ENCODE measurements around the gene IFNAR1. TPM values are rescaled to one million over a fixed set of nuclear protein-coding genes. Genes with fewer than 3 reads are reported as not detected.

The IFNAR1 gene
- total and polyA plus RNA-seq, 2 experiments from 2014 or later = 14.0 to 18.7 TPM

DNA sequence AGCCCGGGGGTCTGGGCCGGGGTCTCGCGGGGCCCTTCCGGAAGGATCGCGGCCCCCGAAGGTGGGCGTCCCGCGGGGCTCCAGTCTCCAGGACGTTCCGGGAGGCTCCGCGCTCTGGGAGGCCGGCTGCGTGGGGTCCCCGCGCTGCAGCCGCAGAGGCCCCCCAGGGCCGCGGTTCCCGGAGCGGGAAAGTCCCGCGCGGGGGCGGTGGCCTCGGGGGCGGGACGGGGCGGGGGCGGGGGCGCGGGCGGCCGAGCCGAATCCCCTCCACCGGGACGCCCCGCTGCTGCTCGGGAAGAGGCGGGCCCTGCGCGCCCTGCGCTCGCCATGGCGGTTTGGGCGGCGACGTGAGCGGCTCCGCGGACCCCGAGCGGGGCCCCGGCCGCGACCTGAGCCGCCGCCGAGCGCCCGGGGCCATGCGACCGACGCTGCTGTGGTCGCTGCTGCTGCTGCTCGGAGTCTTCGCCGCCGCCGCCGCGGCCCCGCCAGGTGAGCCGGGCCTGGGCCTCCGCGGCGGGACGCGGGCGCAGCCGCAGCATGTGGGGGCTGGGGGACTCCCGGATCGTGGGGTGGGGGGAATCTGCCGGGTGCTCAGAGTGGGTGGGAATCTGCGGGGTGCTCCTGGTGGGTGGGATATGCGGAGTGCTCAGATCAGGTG lies 78.5 kb downstream of the IFNAR1 start, which contains the start of gene IFNGR2 (continued):
- TF ChIP-seq, protein P1, sequence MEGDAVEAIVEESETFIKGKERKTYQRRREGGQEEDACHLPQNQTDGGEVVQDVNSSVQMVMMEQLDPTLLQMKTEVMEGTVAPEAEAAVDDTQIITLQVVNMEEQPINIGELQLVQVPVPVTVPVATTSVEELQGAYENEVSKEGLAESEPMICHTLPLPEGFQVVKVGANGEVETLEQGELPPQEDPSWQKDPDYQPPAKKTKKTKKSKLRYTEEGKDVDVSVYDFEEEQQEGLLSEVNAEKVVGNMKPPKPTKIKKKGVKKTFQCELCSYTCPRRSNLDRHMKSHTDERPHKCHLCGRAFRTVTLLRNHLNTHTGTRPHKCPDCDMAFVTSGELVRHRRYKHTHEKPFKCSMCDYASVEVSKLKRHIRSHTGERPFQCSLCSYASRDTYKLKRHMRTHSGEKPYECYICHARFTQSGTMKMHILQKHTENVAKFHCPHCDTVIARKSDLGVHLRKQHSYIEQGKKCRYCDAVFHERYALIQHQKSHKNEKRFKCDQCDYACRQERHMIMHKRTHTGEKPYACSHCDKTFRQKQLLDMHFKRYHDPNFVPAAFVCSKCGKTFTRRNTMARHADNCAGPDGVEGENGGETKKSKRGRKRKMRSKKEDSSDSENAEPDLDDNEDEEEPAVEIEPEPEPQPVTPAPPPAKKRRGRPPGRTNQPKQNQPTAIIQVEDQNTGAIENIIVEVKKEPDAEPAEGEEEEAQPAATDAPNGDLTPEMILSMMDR (conservative IDR thresholded peaks at IDR 0.05; ENCODE audit: low read depth in 2 of 2) = no peak
- TF ChIP-seq, protein P2, sequence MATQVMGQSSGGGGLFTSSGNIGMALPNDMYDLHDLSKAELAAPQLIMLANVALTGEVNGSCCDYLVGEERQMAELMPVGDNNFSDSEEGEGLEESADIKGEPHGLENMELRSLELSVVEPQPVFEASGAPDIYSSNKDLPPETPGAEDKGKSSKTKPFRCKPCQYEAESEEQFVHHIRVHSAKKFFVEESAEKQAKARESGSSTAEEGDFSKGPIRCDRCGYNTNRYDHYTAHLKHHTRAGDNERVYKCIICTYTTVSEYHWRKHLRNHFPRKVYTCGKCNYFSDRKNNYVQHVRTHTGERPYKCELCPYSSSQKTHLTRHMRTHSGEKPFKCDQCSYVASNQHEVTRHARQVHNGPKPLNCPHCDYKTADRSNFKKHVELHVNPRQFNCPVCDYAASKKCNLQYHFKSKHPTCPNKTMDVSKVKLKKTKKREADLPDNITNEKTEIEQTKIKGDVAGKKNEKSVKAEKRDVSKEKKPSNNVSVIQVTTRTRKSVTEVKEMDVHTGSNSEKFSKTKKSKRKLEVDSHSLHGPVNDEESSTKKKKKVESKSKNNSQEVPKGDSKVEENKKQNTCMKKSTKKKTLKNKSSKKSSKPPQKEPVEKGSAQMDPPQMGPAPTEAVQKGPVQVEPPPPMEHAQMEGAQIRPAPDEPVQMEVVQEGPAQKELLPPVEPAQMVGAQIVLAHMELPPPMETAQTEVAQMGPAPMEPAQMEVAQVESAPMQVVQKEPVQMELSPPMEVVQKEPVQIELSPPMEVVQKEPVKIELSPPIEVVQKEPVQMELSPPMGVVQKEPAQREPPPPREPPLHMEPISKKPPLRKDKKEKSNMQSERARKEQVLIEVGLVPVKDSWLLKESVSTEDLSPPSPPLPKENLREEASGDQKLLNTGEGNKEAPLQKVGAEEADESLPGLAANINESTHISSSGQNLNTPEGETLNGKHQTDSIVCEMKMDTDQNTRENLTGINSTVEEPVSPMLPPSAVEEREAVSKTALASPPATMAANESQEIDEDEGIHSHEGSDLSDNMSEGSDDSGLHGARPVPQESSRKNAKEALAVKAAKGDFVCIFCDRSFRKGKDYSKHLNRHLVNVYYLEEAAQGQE (IDR thresholded peaks at IDR 0.05; ENCODE audit: unreplicated experiment) = no peak

DNA sequence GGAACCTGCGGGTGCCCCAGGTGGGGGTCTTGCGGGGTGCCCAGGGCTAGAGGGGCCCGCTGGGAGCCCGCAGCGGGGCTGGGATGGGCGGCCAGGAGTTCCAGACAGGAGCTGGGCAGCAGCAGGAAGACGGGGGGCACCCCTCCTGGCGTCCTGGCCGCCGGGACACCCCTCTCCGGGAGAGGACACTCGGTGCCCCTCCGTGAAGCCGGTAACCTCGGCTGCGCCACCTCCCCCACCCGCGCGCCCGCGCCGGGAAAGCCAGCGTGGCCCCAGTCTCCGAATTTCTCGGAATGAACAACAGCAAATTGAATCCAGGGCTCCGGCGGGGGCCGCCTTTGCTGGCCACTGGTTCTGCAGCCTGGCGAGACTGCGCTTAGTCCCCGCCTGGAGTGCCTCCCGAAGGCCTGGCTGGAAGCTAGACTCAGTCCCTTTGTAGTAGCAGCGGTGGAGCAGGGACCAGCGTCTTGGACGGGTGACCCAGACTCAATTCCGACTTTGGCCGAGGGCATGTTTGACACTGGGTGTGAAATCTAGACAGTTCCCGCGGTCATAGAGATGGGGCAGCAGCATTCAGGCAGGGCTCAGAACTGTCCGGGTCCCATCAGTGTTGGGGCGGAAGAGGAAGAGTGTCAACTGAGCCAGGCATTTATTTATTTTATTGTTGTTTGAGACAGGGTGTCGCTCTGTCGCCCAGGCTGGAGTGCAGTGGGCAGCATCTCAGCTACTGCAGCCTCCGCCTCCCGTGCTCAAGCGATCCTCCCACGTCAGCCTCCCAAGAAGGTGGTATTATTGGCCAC lies 79.2 kb downstream of the IFNAR1 start:
- peak overlapping the region; percentile 90 for H3K4me3 ChIP-seq
- DNase-seq (ENCODE audit: low spot score) (peak; percentile 67), ATAC-seq (peak; percentile 61)
- peaks cover 13% of the 10 kb centered on the region; the same call in 1 of the 2 replicates for H3F3A ChIP-seq (replicated peaks; ENCODE audit: low read depth)
- no peaks in the 10 kb centered on the region for H3K9me3 Mint-ChIP-seq
- H3K27ac ChIP-seq (ENCODE audit: low read depth) = no peak overlapping the region
- H3K4me1 ChIP-seq (ENCODE audit: insufficient read depth) = peaks cover 4% of the 10 kb centered on the region; the same call in 1 of the 2 replicates
- H3K9me2 ChIP-seq (ENCODE audit: insufficient read depth) = no peaks in the 10 kb centered on the region
- peak overlapping the region; percentile 41; the same call in 1 of the 2 replicates for H3K27ac Mint-ChIP-seq
- peaks cover 45% of the 10 kb centered on the region for H3K79me2 ChIP-seq (replicated peaks; ENCODE audit: insufficient read depth)
- H3K36me3 ChIP-seq (ENCODE audit: insufficient read depth) = no peaks in the 10 kb centered on the region
- peaks cover 11% of the 10 kb centered on the region for H3K4me1 Mint-ChIP-seq
- H3K27me3 ChIP-seq (ENCODE audit: insufficient read depth) = peaks cover 5% of the 10 kb centered on the region; the same call in 1 of the 2 replicates
- peaks cover 10% of the 10 kb centered on the region; the same call in 1 of the 3 replicates for H3K36me3 Mint-ChIP-seq (ENCODE audit: low read depth)
- peak overlapping the region; percentile 87 for H2AFZ ChIP-seq
- peak overlapping the region; percentile 94 for H3K4me2 ChIP-seq
- peaks cover 17% of the 10 kb centered on the region for H3K27me3 Mint-ChIP-seq (ENCODE audit: insufficient read depth, low read depth, poor library complexity)
- H3K4me3 Mint-ChIP-seq = peak overlapping the region; percentile 90
- peaks cover 15% of the 10 kb centered on the region for H4K20me1 ChIP-seq (replicated peaks; ENCODE audit: insufficient read depth)
- TF ChIP-seq EZH2 (IDR thresholded peaks at IDR 0.05; ENCODE audit: low read depth, unreplicated experiment) = no peak
- TF ChIP-seq, protein P3, sequence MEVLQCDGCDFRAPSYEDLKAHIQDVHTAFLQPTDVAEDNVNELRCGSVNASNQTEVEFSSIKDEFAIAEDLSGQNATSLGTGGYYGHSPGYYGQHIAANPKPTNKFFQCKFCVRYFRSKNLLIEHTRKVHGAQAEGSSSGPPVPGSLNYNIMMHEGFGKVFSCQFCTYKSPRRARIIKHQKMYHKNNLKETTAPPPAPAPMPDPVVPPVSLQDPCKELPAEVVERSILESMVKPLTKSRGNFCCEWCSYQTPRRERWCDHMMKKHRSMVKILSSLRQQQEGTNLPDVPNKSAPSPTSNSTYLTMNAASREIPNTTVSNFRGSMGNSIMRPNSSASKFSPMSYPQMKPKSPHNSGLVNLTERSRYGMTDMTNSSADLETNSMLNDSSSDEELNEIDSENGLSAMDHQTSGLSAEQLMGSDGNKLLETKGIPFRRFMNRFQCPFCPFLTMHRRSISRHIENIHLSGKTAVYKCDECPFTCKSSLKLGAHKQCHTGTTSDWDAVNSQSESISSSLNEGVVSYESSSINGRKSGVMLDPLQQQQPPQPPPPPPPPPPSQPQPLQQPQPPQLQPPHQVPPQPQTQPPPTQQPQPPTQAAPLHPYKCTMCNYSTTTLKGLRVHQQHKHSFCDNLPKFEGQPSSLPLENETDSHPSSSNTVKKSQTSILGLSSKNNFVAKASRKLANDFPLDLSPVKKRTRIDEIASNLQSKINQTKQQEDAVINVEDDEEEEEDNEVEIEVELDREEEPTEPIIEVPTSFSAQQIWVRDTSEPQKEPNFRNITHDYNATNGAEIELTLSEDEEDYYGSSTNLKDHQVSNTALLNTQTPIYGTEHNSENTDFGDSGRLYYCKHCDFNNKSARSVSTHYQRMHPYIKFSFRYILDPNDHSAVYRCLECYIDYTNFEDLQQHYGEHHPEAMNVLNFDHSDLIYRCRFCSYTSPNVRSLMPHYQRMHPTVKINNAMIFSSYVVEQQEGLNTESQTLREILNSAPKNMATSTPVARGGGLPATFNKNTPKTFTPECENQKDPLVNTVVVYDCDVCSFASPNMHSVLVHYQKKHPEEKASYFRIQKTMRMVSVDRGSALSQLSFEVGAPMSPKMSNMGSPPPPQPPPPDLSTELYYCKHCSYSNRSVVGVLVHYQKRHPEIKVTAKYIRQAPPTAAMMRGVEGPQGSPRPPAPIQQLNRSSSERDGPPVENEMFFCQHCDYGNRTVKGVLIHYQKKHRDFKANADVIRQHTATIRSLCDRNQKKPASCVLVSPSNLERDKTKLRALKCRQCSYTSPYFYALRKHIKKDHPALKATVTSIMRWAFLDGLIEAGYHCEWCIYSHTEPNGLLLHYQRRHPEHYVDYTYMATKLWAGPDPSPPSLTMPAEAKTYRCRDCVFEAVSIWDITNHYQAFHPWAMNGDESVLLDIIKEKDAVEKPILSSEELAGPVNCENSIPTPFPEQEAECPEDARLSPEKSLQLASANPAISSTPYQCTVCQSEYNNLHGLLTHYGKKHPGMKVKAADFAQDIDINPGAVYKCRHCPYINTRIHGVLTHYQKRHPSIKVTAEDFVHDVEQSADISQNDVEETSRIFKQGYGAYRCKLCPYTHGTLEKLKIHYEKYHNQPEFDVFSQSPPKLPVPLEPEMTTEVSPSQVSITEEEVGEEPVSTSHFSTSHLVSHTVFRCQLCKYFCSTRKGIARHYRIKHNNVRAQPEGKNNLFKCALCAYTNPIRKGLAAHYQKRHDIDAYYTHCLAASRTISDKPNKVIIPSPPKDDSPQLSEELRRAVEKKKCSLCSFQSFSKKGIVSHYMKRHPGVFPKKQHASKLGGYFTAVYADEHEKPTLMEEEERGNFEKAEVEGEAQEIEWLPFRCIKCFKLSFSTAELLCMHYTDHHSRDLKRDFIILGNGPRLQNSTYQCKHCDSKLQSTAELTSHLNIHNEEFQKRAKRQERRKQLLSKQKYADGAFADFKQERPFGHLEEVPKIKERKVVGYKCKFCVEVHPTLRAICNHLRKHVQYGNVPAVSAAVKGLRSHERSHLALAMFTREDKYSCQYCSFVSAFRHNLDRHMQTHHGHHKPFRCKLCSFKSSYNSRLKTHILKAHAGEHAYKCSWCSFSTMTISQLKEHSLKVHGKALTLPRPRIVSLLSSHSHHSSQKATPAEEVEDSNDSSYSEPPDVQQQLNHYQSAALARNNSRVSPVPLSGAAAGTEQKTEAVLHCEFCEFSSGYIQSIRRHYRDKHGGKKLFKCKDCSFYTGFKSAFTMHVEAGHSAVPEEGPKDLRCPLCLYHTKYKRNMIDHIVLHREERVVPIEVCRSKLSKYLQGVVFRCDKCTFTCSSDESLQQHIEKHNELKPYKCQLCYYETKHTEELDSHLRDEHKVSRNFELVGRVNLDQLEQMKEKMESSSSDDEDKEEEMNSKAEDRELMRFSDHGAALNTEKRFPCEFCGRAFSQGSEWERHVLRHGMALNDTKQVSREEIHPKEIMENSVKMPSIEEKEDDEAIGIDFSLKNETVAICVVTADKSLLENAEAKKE (CRISPR knock-in tag; IDR thresholded peaks at IDR 0.05) = no peak
- no peak for TF ChIP-seq EZH2phosphoT487 (IDR thresholded peaks at IDR 0.05; ENCODE audit: unreplicated experiment)
- TF ChIP-seq, protein P4, sequence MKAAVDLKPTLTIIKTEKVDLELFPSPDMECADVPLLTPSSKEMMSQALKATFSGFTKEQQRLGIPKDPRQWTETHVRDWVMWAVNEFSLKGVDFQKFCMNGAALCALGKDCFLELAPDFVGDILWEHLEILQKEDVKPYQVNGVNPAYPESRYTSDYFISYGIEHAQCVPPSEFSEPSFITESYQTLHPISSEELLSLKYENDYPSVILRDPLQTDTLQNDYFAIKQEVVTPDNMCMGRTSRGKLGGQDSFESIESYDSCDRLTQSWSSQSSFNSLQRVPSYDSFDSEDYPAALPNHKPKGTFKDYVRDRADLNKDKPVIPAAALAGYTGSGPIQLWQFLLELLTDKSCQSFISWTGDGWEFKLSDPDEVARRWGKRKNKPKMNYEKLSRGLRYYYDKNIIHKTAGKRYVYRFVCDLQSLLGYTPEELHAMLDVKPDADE (IDR thresholded peaks at IDR 0.05) = no peak
